HCT116 (cell line): ENCODE measurements around the gene MT3. TPM values are rescaled to one million over a fixed set of nuclear protein-coding genes. Genes with fewer than 3 reads are reported as not detected.
"Not testable (repeated sequence)": the region's sequence is repeated elsewhere in the genome, so short reads cannot be mapped to it uniquely, and the experiment has no call there.

Source experiments
- ATAC-seq: fragments of 200-7000 bp; cut with Tn5 transposase; 2 replicates; pipeline ENCODE4 v1.9.1; 2020; ENCODE audit warnings: mild to moderate bottlenecking, moderate library complexity
- BruUV-seq: library from RNA; stranded (reverse); fragments of 400-500 nt; replicated peaks from 2 replicates; lab custom pipeline; 2021; lab: Mats Ljungman, UMichigan
- CTCF ChIA-PET: fragments of 300-600 bp; sonication (Branson Sonifier 250); formaldehyde crosslinking; loops from one replicate; lab custom pipeline; 2021; ENCODE audit warnings: antibody characterized with exemption; lab: Charles Lee
- POLR2A ChIA-PET: fragments of 300-600, 350-600 bp; sonication (Branson Sonifier 250); formaldehyde crosslinking; loops from one replicate; lab custom pipeline; 2021; ENCODE audit warnings: antibody characterized with exemption; lab: Charles Lee
- RAD21 ChIA-PET, 2 experiments: fragments of 300-600 bp; sonication (Branson Sonifier 250); formaldehyde crosslinking; loops; one replicate each; lab custom pipeline; 2023; ENCODE audit warnings: low total read pairs in 2 of 2; ENCODE audit not compliant: uncharacterized antibody in 2 of 2, unreplicated experiment in 2 of 2, low non-redundant PET in 1 of 2; lab: Charles Lee
- DNase-seq: peaks from one replicate; pipeline ENCODE4 v3.0.0-alpha.2; 2010; ENCODE audit warnings: low read depth, low spot score
- H2AFZ ChIP-seq: fragments of 200-600 bp; shearing (Covaris generic), sonication (generic); 2 replicates; pipeline ENCODE4 v1.6.1; 2017; ENCODE audit warnings: low read depth, mixed run types, mixed read lengths, antibody characterized with exemption, low read length; ENCODE audit not compliant: poor library complexity, severe bottlenecking
- H3K27ac ChIP-seq: 2 replicates; pipeline ENCODE4 v1.5.1; 2012; ENCODE audit warnings: low read depth, low read length
- H3K27me3 ChIP-seq: fragments of 200-600 bp; sonication (generic); 2 replicates; pipeline ENCODE4 v1.6.1; 2016; ENCODE audit warnings: mixed run types, low read length, mixed read lengths; ENCODE audit not compliant: insufficient read depth
- H3K36me3 ChIP-seq, 2 experiments: fragments of 200-500 bp in 1 of 2; fragments of 200-600 bp in 1 of 2; sonication (Bioruptor generic) in 1 of 2; sonication (generic) in 1 of 2; 2 replicates each; pipeline versions ENCODE4 v1.5.1 to v1.6.1; 2014 to 2016; ENCODE audit warnings: low read length in 2 of 2, inconsistent platforms in 1 of 2, mixed read lengths in 1 of 2, mixed run types in 1 of 2; ENCODE audit not compliant: insufficient read depth in 2 of 2, control insufficient read depth in 1 of 2
- H3K4me1 ChIP-seq, 2 experiments: fragments of 200-600 bp in 1 of 2; sonication (generic) in 1 of 2; 2 replicates each; pipeline versions ENCODE4 v1.5.1 to v1.6.1; 2012 to 2017; ENCODE audit warnings: low read length in 2 of 2, inconsistent platforms in 1 of 2, mild to moderate bottlenecking in 1 of 2, mixed read lengths in 1 of 2, mixed run types in 1 of 2, moderate library complexity in 1 of 2; ENCODE audit not compliant: insufficient read depth in 2 of 2, control insufficient read depth in 1 of 2
- H3K4me2 ChIP-seq: fragments of 200-600 bp; sonication (generic); 2 replicates; pipeline ENCODE4 v1.6.1; 2017; ENCODE audit warnings: mixed run types, low read length, mixed read lengths
- H3K4me3 ChIP-seq, 2 experiments: fragments of 200-600 bp in 1 of 2; sonication (generic) in 1 of 2; replicated peaks in 1 of 2; 2 replicates each; pipeline ENCODE4 v1.5.1; 2011 to 2016; ENCODE audit warnings: low read length in 2 of 2, control low read depth in 1 of 2, low read depth in 1 of 2, mild to moderate bottlenecking in 1 of 2, mixed read lengths in 1 of 2, mixed run types in 1 of 2
- H3K79me2 ChIP-seq: fragments of 200-600 bp; sonication (generic); 2 replicates; pipeline ENCODE4 v1.6.1; 2017; ENCODE audit warnings: mild to moderate bottlenecking, mixed run types, low read length, moderate library complexity, mixed read lengths; ENCODE audit not compliant: insufficient read depth
- H3K9ac ChIP-seq: fragments of 200-600 bp; sonication (generic); 2 replicates; pipeline ENCODE4 v1.6.1; 2016; ENCODE audit warnings: low read length, mixed read lengths
- H3K9me2 ChIP-seq: fragments of 200-600 bp; sonication (generic), shearing (Covaris generic); 2 replicates; pipeline ENCODE4 v1.6.1; 2017; ENCODE audit warnings: mixed run types, mild to moderate bottlenecking, moderate library complexity; ENCODE audit not compliant: insufficient read depth
- H3K9me3 ChIP-seq, 2 experiments: fragments of 200-500 bp in 1 of 2; fragments of 200-600 bp in 1 of 2; sonication (Bioruptor generic) in 1 of 2; sonication (generic) in 1 of 2; 2 replicates each; pipeline ENCODE4 v1.6.1; 2014 to 2017; ENCODE audit warnings: low read length in 2 of 2, mixed read lengths in 2 of 2, inconsistent platforms in 1 of 2, low read depth in 1 of 2, mild to moderate bottlenecking in 1 of 2, mixed run types in 1 of 2, moderate library complexity in 1 of 2; ENCODE audit not compliant: control insufficient read depth in 1 of 2, insufficient read depth in 1 of 2
- H4K20me1 ChIP-seq: fragments of 200-600 bp; sonication (generic), shearing (Covaris generic); 2 replicates; pipeline ENCODE4 v1.6.1; 2017; ENCODE audit warnings: mixed run types, mild to moderate bottlenecking, moderate library complexity; ENCODE audit not compliant: insufficient read depth
- CEBPB ChIP-seq: IDR thresholded peaks from 2 replicates; pipeline ENCODE4 v1.6.1; 2012; ENCODE audit warnings: low read depth
- EGR1 ChIP-seq: IDR thresholded peaks from 2 replicates; pipeline ENCODE4 v1.6.1; 2012; ENCODE audit warnings: low read depth
- EZH2 ChIP-seq: fragments of 200-600 bp; sonication (generic); IDR thresholded peaks from 2 replicates; pipeline ENCODE4 v1.6.1; 2017; ENCODE audit warnings: antibody characterized with exemption, mixed run types
- FOSL1 ChIP-seq: IDR thresholded peaks from 2 replicates; pipeline ENCODE4 v1.6.1; 2012; ENCODE audit warnings: low read depth
- POLR2A ChIP-seq: IDR thresholded peaks from 2 replicates; pipeline ENCODE4 v1.7.0; 2011; ENCODE audit warnings: borderline replicate concordance; ENCODE audit not compliant: insufficient read depth, insufficient read length; ENCODE audit errors: extremely low read depth
- POLR2AphosphoS5 ChIP-seq: IDR thresholded peaks from 2 replicates; pipeline ENCODE4 v1.6.1; 2011; ENCODE audit warnings: mild to moderate bottlenecking, low read depth, low read length, moderate library complexity
- SIN3A ChIP-seq: IDR thresholded peaks from 2 replicates; pipeline ENCODE4 v1.6.1; 2012; ENCODE audit warnings: low read depth
- TCF7L2 ChIP-seq: IDR thresholded peaks from 2 replicates; pipeline ENCODE4 v1.7.0; 2011; ENCODE audit warnings: borderline replicate concordance, inconsistent platforms; ENCODE audit not compliant: insufficient read depth, insufficient read length; ENCODE audit errors: extremely low read depth
- YY1 ChIP-seq: IDR thresholded peaks from 2 replicates; pipeline ENCODE4 v1.6.1; 2011; ENCODE audit warnings: low read length, low read depth, moderate library complexity, mild to moderate bottlenecking; ENCODE audit not compliant: insufficient replicate concordance; ENCODE audit errors: extremely low read depth
- ZFX ChIP-seq: fragments of 450-650 bp; IDR thresholded peaks from 2 replicates; pipeline ENCODE4 v1.6.1; 2017
- ZNF274 ChIP-seq: fragments of 200-500 bp; sonication (Bioruptor generic); IDR thresholded peaks from 2 replicates; pipeline ENCODE4 v1.6.1; 2014; ENCODE audit warnings: mild to moderate bottlenecking, low read depth, low read length, inconsistent platforms
- intact Hi-C: fragments of 100-400 bp; cut with micrococcal nuclease; formaldehyde crosslinking; loops from 2 replicates; pipeline ENCODE4 v1.10.0; 2022
- total RNA-seq: library from RNA; stranded (reverse); gene quantifications from one replicate; pipeline ENCODE4 v1.2.1, GENCODE V29; 2021; ENCODE audit not compliant: unreplicated experiment
- TF ChIP-seq, protein P1 (sequence below): IDR thresholded peaks from 2 replicates; pipeline ENCODE4 v1.6.1; 2012
- TF ChIP-seq, protein P2 (sequence below): IDR thresholded peaks from 2 replicates; pipeline ENCODE4 v1.6.1; 2012

MT3 gene
- total RNA-seq, 1 experiment from 2014 or later: not detected

DNA sequence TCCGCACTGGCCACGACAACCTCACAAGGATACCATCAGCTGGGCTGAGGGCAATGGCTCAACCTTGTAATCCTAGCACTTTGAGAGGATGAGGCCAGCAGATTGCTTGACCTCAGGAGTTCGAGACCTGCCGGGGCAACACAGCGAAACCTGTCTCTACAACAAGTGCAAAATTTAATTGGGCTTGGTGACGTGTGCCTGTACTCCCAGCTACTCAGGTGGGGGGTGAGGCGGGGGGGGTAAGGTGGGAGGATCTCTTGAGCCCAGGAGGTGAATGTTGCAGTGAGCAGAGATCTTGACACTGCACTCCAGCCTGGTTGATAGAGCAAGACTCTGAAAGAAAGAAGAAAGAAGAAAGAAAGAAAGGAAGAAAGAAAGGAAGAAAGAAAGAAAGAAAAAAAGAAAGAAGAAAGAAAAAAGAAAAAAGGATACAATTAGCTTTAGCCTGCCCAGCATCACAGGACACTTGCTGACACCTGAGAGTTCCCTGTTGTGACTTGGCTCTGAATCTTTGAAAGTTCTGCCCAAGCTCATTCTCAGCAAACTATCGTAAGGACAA, 31.1 kb downstream of the MT3 start:
- CTCF ChIA-PET: interaction anchor here (0.6 kb wide), 1 partner anchor 27 kb away, joined by 4 read pairs; no protein-coding TSS in a partner anchor
- intact Hi-C loops: no loop called here

DNA sequence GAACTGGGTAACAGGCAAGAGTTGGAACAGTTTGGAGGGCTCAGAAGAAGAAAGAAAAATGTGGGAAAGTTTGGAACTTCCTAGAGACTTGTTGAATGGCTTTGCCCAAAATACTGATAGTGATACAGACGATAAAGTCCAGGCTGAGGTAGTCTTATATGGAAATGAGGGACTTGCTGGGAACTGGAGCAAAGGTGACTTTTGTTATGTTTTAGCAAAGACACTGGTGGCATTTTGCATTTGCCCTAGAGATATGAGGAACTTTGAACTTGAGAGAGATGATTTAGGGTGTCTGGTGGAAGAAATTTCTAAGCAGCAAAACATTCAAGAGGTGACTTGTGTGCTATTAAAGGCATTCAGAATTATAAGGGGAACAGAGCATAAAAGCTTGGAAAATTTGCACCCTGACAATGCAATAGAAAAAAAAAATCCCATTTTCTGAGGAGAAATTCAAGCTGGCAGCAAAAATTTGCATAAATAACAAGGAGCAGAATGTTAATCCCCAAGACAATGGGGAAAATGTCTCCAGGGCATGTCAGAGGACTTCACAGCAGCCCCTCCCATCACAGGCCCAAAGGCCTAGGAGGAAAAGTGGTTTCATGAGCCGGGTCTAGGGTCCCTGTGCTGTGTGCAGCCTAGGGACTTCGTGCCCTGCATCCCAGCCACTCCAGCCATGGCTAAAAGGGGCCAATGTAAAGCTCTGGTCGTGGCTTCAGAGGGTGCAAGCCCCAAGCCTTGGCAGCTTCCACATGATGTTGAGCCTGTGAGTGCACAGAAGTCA, 32.5 kb downstream of the MT3 start:
- POLR2A ChIA-PET: interaction anchor here (9.4 kb wide), 1 partner anchor 12 kb away, joined by 344 read pairs; the partner anchor contains the start of gene MT2A
- RAD21 ChIA-PET, BruUV-seq: not testable (repeated sequence)

More for the DNA sequence above, 31.1 kb downstream of the MT3 start:
- no peak overlapping the region for H2AFZ ChIP-seq
- DNase-seq (no peak), ATAC-seq (no peak)
- no peak overlapping the region for H3K27ac ChIP-seq
- no peaks in the 10 kb centered on the region for H4K20me1 ChIP-seq
- H3K9me2 ChIP-seq: no peaks in the 10 kb centered on the region
- RAD21 ChIA-PET: no interaction called here
- H3K27me3 ChIP-seq: no peaks in the 10 kb centered on the region
- H3K79me2 ChIP-seq: no peaks in the 10 kb centered on the region
- no peak overlapping the region for H3K4me2 ChIP-seq
- H3K9me3 ChIP-seq: no peaks in the 10 kb centered on the region
- H3K4me3 ChIP-seq: no peak overlapping the region
- no TSS peak for BruUV-seq
- peaks cover 4 to 14% of the 10 kb centered on the region in 2 experiments; a peak in 3 of 4 replicates for H3K4me1 ChIP-seq
- H3K36me3 ChIP-seq: no peaks in the 10 kb centered on the region
- POLR2A ChIA-PET: interaction anchor here (9.4 kb wide), 1 partner anchor 10 kb away, joined by 344 read pairs; the partner anchor contains the start of gene MT2A
- TF ChIP-seq EGR1: no peak
- no peak for TF ChIP-seq CEBPB
- TF ChIP-seq EZH2: no peak
- TF ChIP-seq, protein P1, sequence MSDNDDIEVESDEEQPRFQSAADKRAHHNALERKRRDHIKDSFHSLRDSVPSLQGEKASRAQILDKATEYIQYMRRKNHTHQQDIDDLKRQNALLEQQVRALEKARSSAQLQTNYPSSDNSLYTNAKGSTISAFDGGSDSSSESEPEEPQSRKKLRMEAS: no peak
- TF ChIP-seq POLR2AphosphoS5: no peak
- TF ChIP-seq POLR2A: no peak
- TF ChIP-seq, protein P2, sequence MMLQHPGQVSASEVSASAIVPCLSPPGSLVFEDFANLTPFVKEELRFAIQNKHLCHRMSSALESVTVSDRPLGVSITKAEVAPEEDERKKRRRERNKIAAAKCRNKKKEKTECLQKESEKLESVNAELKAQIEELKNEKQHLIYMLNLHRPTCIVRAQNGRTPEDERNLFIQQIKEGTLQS: no peak
- no peak for TF ChIP-seq ZNF274
- TF ChIP-seq TCF7L2: no peak
- TF ChIP-seq ZFX: no peak
- no peak for TF ChIP-seq FOSL1
- TF ChIP-seq SIN3A: no peak
- TF ChIP-seq YY1: no peak
- H3K9ac ChIP-seq: no peak overlapping the region

DNA sequence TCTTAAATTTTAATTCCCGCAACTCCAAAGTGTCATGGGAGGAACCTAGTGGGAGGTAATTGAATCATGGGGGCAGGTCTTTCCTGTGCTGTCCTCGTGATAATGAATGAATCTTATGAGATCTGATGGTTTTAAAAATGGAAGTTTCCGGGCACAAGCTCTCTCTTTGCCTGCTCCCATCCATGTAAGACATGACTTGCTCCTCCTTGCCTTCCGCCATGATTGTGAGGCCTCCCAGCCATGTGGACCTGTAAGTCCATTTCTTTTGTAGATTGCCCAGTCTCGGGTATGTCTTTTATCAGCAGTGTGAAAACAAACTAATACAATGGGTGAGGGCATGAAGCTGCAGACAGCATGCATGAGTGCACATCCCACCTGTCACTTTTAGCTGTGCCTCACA, 33.9 kb downstream of the MT3 start:
- H3K27ac ChIP-seq, H3K4me2 ChIP-seq, BruUV-seq, H2AFZ ChIP-seq, ATAC-seq, H3K36me3 ChIP-seq, H3K9ac ChIP-seq, H4K20me1 ChIP-seq, DNase-seq, RAD21 ChIA-PET, H3K4me3 ChIP-seq, H3K27me3 ChIP-seq, H3K9me3 ChIP-seq, H3K9me2 ChIP-seq, intact Hi-C loops: not testable (repeated sequence)
- H3K4me1 ChIP-seq: peaks cover 11 to 36% of the 10 kb centered on the region in 2 experiments
- peaks cover 12% of the 10 kb centered on the region for H3K79me2 ChIP-seq
- POLR2A ChIA-PET: interaction anchor here (9.4 kb wide), 1 partner anchor 13 kb away, joined by 344 read pairs; the partner anchor contains the start of gene MT2A
- CTCF ChIA-PET: interaction anchor here (0.9 to 1.5 kb wide), 2 partner anchors 20 to 79 kb away, joined by 3 to 5 read pairs; no protein-coding TSS in a partner anchor

More for the DNA sequence above, 32.5 kb downstream of the MT3 start:
- H3K27ac ChIP-seq, ATAC-seq, H3K27me3 ChIP-seq, H3K9me2 ChIP-seq, DNase-seq, H3K4me2 ChIP-seq, intact Hi-C loops, H3K9ac ChIP-seq, H3K4me3 ChIP-seq, H4K20me1 ChIP-seq, H2AFZ ChIP-seq, H3K36me3 ChIP-seq, H3K9me3 ChIP-seq: not testable (repeated sequence)
- Histone ChIP-seq H3K79me2 (peaks cover 11% of the 10 kb centered on the region), H3K4me1 (peaks cover 6 to 27% of the 10 kb centered on the region in 2 experiments)
- CTCF ChIA-PET: interaction anchor here (1.5 kb wide), 1 partner anchor 80 kb away, joined by 5 read pairs; no protein-coding TSS in a partner anchor
